HepG2 (cell line): ENCODE results near the gene DUSP9. TPM values are rescaled to one million over a fixed set of nuclear protein-coding genes. Genes with fewer than 3 reads are reported as not detected.

ENCODE experiments used
- ASH2L ChIP-seq: fragments of 300-600, 200-600 bp; sonication (generic); IDR thresholded peaks from 2 replicates; pipeline ENCODE4 v1.7.0; 2017; ENCODE audit warnings: low read depth, mild to moderate bottlenecking, moderate library complexity, mixed read lengths, low read length; ENCODE audit not compliant: insufficient read length
- CCAR2 ChIP-seq: fragments of 200-400 bp; formaldehyde crosslinking; optimal IDR thresholded peaks from 2 replicates; pipeline ENCODE3; 2018; ENCODE audit warnings: low read depth, mild to moderate bottlenecking, low read length, moderate library complexity
- GFI1 ChIP-seq: sonication (generic); formaldehyde crosslinking; IDR thresholded peaks from 2 replicates; pipeline ENCODE4 v1.5.0; 2020; ENCODE audit warnings: missing genetic modification reagents, mild to moderate bottlenecking, borderline replicate concordance
- HNRNPLL ChIP-seq: fragments of 200-400 bp; formaldehyde crosslinking; IDR thresholded peaks from 2 replicates; pipeline ENCODE4 v1.6.1; 2017; ENCODE audit warnings: mild to moderate bottlenecking, low read depth, low read length; ENCODE audit not compliant: poor library complexity, severe bottlenecking
- JDP2 ChIP-seq: sonication (generic); formaldehyde crosslinking; IDR thresholded peaks from 2 replicates; pipeline ENCODE4 v1.8.1; 2022; ENCODE audit warnings: missing genetic modification reagents, borderline replicate concordance
- MYC ChIP-seq: sonication (generic); formaldehyde crosslinking; IDR thresholded peaks from 2 replicates; pipeline ENCODE4 v1.9.0; 2021; ENCODE audit warnings: missing genetic modification reagents, borderline replicate concordance
- NRL ChIP-seq: sonication (generic); formaldehyde crosslinking; IDR thresholded peaks from 2 replicates; pipeline ENCODE4 v1.5.0; 2020; ENCODE audit warnings: missing genetic modification reagents, mild to moderate bottlenecking, moderate library complexity, borderline replicate concordance
- POLR2A ChIP-seq, 2 experiments: IDR thresholded peaks; 2 replicates each; pipeline ENCODE4 v1.6.1; 2011; ENCODE audit warnings: low read depth in 2 of 2, low read length in 2 of 2, mild to moderate bottlenecking in 1 of 2, moderate library complexity in 1 of 2; ENCODE audit not compliant: insufficient read depth in 1 of 2
- REPIN1 ChIP-seq: sonication (generic); formaldehyde crosslinking; IDR thresholded peaks from 2 replicates; pipeline ENCODE4 v1.8.0; 2022; ENCODE audit warnings: missing genetic modification reagents, low read depth, mild to moderate bottlenecking, borderline replicate concordance
- SIX4 ChIP-seq: sonication (generic); formaldehyde crosslinking; IDR thresholded peaks from 2 replicates; pipeline ENCODE4 v1.4.0; 2020; ENCODE audit warnings: missing genetic modification reagents
- ZBTB38 ChIP-seq: sonication (generic); formaldehyde crosslinking; IDR thresholded peaks from 2 replicates; pipeline ENCODE4 v1.5.1; 2020; ENCODE audit warnings: mild to moderate bottlenecking, missing genetic modification reagents
- ZNF354B ChIP-seq: sonication (generic); formaldehyde crosslinking; IDR thresholded peaks from 2 replicates; pipeline ENCODE4 v1.8.0; 2022; ENCODE audit warnings: mild to moderate bottlenecking, missing genetic modification reagents
- ZNF629 ChIP-seq: sonication (generic); formaldehyde crosslinking; conservative IDR thresholded peaks from 2 replicates; pipeline ENCODE4 v1.5.0; 2020; ENCODE audit warnings: missing genetic modification reagents
- polyA plus RNA-seq, 8 experiments: library from polyadenylated mRNA; depleted of rRNA in 3 of 8; stranded (reverse) in 7 of 8; unstranded in 1 of 8; fragments of >200 nt; fragmentation: Illumina TruSeq in 4 of 8; extraction: Trizol in 4 of 8; gene quantifications; 2 replicates each; pipeline versions ENCODE4 v1.2.1 to v1.2.3, GENCODE V29; 2011 to 2016; ENCODE audit warnings: low read depth in 4 of 8, missing spikeins in 1 of 8, mixed read lengths in 1 of 8; ENCODE audit not compliant: insufficient read depth in 1 of 8
- total RNA-seq, 5 experiments: library from RNA; depleted of rRNA; stranded (reverse); fragments of >200 nt; fragmentation: Illumina TruSeq; extraction: Trizol; gene quantifications; 2 replicates each; pipeline ENCODE4 v1.2.3, GENCODE V29; 2016; ENCODE audit warnings: low read depth in 1 of 5
- TF ChIP-seq, protein P1 (sequence below): sonication (generic); formaldehyde crosslinking; IDR thresholded peaks from 2 replicates; pipeline ENCODE4 v1.4.0; 2020; ENCODE audit warnings: missing genetic modification reagents
- TF ChIP-seq, protein P2 (sequence below): sonication (generic); formaldehyde crosslinking; IDR thresholded peaks from 2 replicates; pipeline ENCODE4 v1.9.0; 2021; ENCODE audit warnings: missing genetic modification reagents, borderline replicate concordance
- TF ChIP-seq, protein P3 (sequence below): sonication (generic); formaldehyde crosslinking; IDR thresholded peaks from 2 replicates; pipeline ENCODE4 v1.5.1; 2020; ENCODE audit warnings: mild to moderate bottlenecking, missing genetic modification reagents, moderate library complexity
- TF ChIP-seq, protein P4 (sequence below): sonication (generic); formaldehyde crosslinking; IDR thresholded peaks from 2 replicates; pipeline ENCODE4 v1.4.0; 2020; ENCODE audit warnings: mild to moderate bottlenecking, missing genetic modification reagents

Gene DUSP9
- total and polyA plus RNA-seq, 2 of the 13 experiments (the other 11 are each of a cell fraction or from before 2014, with no cell fraction given) = 235 to 435 TPM

DNA sequence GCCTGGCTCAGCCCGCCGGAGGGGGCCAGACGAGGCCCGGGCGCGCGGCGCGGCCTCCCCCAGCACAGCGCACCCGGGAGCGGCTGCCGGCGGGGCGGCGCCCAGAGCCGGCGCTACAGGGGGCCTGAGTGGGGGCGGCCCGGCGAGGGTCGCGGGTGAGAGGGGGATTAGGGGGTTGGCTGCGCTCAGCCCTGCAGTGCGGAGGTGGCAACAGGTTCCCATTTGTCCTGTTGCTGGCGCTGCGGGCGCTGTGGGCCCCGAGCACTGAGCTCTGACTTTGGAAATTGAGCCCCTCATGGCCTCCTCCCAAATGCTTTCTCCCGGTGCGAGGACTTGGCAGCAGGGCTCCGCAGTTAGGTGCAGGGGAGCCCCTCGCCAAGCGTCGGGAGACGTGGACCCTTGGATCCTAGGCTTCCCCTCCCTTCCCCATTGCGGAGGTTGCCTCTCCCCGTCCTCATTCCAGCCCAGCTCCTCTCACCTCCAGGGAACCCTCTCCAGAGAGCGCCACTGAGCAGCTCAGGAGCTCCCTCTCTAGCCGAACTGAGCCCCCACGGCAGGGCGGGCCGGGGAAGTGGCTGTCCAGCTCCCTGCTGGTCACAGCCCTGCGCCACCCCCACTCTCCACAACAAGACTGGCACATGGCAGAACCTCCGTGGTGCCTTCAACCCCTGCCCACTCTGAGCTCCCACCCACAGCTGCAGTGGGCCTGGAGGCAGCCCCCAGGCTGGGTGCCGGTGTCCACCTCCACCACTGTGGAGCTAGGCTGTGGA lies 2.5 kb upstream of the DUSP9 start (continued):
- TF ChIP-seq ZNF354B (CRISPR knock-in tag) = 0 out of 2 replicates have a peak, but pooled peaks have one; percentile 54
- TF ChIP-seq ZBTB38 (CRISPR knock-in tag) = peak; percentile 28; the same call in 1 of the 2 replicates
- peak; percentile 39 for TF ChIP-seq ASH2L
- no peak for TF ChIP-seq GFI1
- TF ChIP-seq POLR2A (IDR thresholded peaks at IDR 0.05; ENCODE audit: insufficient read depth in 1 of 2, low read depth in 2 of 2, low read length in 2 of 2) = no peak
- TF ChIP-seq CCAR2 = no peak
- TF ChIP-seq, protein P1, sequence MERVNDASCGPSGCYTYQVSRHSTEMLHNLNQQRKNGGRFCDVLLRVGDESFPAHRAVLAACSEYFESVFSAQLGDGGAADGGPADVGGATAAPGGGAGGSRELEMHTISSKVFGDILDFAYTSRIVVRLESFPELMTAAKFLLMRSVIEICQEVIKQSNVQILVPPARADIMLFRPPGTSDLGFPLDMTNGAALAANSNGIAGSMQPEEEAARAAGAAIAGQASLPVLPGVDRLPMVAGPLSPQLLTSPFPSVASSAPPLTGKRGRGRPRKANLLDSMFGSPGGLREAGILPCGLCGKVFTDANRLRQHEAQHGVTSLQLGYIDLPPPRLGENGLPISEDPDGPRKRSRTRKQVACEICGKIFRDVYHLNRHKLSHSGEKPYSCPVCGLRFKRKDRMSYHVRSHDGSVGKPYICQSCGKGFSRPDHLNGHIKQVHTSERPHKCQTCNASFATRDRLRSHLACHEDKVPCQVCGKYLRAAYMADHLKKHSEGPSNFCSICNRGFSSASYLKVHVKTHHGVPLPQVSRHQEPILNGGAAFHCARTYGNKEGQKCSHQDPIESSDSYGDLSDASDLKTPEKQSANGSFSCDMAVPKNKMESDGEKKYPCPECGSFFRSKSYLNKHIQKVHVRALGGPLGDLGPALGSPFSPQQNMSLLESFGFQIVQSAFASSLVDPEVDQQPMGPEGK (CRISPR knock-in tag) = peak; percentile 50; the same call in 1 of the 2 replicates
- TF ChIP-seq REPIN1 (CRISPR knock-in tag) = 0 out of 2 replicates have a peak, but pooled peaks have one; percentile 21
- TF ChIP-seq NRL (CRISPR knock-in tag) = no peak
- TF ChIP-seq SIX4 (CRISPR knock-in tag) = no peak
- TF ChIP-seq, protein P2, sequence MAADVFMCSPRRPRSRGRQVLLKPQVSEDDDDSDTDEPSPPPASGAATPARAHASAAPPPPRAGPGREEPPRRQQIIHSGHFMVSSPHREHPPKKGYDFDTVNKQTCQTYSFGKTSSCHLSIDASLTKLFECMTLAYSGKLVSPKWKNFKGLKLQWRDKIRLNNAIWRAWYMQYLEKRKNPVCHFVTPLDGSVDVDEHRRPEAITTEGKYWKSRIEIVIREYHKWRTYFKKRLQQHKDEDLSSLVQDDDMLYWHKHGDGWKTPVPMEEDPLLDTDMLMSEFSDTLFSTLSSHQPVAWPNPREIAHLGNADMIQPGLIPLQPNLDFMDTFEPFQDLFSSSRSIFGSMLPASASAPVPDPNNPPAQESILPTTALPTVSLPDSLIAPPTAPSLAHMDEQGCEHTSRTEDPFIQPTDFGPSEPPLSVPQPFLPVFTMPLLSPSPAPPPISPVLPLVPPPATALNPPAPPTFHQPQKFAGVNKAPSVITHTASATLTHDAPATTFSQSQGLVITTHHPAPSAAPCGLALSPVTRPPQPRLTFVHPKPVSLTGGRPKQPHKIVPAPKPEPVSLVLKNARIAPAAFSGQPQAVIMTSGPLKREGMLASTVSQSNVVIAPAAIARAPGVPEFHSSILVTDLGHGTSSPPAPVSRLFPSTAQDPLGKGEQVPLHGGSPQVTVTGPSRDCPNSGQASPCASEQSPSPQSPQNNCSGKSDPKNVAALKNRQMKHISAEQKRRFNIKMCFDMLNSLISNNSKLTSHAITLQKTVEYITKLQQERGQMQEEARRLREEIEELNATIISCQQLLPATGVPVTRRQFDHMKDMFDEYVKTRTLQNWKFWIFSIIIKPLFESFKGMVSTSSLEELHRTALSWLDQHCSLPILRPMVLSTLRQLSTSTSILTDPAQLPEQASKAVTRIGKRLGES (CRISPR knock-in tag) = no peak
- peak; percentile 22 for TF ChIP-seq HNRNPLL
- no peak for TF ChIP-seq JDP2
- TF ChIP-seq MYC = peak; percentile 51; the same call in 1 of the 2 replicates
- TF ChIP-seq, protein P3, sequence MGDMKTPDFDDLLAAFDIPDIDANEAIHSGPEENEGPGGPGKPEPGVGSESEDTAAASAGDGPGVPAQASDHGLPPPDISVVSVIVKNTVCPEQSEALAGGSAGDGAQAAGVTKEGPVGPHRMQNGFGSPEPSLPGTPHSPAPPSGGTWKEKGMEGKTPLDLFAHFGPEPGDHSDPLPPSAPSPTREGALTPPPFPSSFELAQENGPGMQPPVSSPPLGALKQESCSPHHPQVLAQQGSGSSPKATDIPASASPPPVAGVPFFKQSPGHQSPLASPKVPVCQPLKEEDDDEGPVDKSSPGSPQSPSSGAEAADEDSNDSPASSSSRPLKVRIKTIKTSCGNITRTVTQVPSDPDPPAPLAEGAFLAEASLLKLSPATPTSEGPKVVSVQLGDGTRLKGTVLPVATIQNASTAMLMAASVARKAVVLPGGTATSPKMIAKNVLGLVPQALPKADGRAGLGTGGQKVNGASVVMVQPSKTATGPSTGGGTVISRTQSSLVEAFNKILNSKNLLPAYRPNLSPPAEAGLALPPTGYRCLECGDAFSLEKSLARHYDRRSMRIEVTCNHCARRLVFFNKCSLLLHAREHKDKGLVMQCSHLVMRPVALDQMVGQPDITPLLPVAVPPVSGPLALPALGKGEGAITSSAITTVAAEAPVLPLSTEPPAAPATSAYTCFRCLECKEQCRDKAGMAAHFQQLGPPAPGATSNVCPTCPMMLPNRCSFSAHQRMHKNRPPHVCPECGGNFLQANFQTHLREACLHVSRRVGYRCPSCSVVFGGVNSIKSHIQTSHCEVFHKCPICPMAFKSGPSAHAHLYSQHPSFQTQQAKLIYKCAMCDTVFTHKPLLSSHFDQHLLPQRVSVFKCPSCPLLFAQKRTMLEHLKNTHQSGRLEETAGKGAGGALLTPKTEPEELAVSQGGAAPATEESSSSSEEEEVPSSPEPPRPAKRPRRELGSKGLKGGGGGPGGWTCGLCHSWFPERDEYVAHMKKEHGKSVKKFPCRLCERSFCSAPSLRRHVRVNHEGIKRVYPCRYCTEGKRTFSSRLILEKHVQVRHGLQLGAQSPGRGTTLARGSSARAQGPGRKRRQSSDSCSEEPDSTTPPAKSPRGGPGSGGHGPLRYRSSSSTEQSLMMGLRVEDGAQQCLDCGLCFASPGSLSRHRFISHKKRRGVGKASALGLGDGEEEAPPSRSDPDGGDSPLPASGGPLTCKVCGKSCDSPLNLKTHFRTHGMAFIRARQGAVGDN (CRISPR knock-in tag) = peak; percentile 80
- TF ChIP-seq ZNF629 (CRISPR knock-in tag) = no peak
- TF ChIP-seq, protein P4, sequence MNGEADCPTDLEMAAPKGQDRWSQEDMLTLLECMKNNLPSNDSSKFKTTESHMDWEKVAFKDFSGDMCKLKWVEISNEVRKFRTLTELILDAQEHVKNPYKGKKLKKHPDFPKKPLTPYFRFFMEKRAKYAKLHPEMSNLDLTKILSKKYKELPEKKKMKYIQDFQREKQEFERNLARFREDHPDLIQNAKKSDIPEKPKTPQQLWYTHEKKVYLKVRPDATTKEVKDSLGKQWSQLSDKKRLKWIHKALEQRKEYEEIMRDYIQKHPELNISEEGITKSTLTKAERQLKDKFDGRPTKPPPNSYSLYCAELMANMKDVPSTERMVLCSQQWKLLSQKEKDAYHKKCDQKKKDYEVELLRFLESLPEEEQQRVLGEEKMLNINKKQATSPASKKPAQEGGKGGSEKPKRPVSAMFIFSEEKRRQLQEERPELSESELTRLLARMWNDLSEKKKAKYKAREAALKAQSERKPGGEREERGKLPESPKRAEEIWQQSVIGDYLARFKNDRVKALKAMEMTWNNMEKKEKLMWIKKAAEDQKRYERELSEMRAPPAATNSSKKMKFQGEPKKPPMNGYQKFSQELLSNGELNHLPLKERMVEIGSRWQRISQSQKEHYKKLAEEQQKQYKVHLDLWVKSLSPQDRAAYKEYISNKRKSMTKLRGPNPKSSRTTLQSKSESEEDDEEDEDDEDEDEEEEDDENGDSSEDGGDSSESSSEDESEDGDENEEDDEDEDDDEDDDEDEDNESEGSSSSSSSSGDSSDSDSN (CRISPR knock-in tag) = peak; percentile 61
